MM.1S (cell line): ENCODE data around the gene SLC35D1.

ENCODE experiments used
- CTCF ChIP-seq: fragments of 300-600 bp; sonication (generic); IDR thresholded peaks from 2 replicates; pipeline ENCODE4 v1.5.1; 2016; ENCODE audit warnings: antibody characterized with exemption, low read length, mixed read lengths
- EZH2 ChIP-seq: fragments of 300-600 bp; sonication (generic); optimal IDR thresholded peaks from 2 replicates; pipeline ENCODE3; 2017; ENCODE audit warnings: low read depth, mild to moderate bottlenecking, antibody characterized with exemption, low read length, mixed read lengths
- EZH2phosphoT487 ChIP-seq: fragments of 300-600 bp; sonication (generic); IDR thresholded peaks from 2 replicates; pipeline ENCODE4 v1.6.1; 2018; ENCODE audit warnings: antibody characterized with exemption, low read length

- TF ChIP-seq CTCF (no peak), EZH2 (no peak), EZH2phosphoT487 (no peak)
Observed at GRCh38 chr1:66980745-66981367, 73.1 kb downstream of the SLC35D1 start.
